Measurements from ENCODE around the gene PRDM15. TPM values are rescaled to one million over a fixed set of nuclear protein-coding genes. Genes with fewer than 3 reads are reported as not detected.

Gene PRDM15
- total RNA-seq, 1 donor from 2014 or later: 16.2 TPM

DNA sequence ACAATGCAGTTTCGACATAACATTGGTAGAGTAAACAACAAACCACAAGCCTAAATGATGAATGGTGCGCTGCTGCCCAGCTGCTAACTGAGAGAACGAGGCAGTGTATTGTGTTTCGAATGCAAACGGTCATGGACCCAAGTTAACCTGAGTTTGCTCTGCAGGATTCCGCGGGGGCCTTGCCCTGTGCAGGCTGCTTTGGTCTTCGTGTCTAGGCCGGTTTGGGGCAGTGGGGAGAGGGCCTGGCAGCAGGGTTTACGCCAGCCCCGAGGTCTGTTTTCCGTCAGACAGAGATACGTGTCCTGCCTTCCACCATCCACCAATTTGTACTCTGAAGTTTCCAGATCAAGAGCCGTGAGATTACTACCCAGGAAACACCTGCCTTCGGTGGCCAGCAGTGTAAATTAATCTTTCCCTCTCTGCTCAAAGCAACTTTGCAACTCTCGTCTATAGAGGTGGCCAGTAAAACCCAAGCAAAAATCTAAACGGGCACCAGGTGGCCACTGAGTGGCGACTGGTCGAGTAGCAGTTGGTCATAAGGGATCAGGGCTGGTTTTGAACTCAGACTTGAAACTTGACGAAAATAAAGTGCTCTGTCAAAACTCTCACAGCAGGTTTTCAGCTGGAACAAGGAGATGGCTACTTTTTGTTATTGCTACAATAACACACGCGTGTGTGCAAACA, 6.3 kb upstream of the PRDM15 start:
- H3K27me3 Mint-ChIP-seq: no peaks in the 10 kb centered on the region
- H3K4me1 Mint-ChIP-seq (ENCODE audit: low read depth): peaks cover 11% of the 10 kb centered on the region
- no peaks in the 10 kb centered on the region for H3K9me3 Mint-ChIP-seq (ENCODE audit: low read depth)
- no peak for DNase-seq (ENCODE audit: low spot score, unreplicated experiment)
- peaks cover 3% of the 10 kb centered on the region for H3K36me3 Mint-ChIP-seq (ENCODE audit: insufficient read depth)
- TF ChIP-seq, protein P1, sequence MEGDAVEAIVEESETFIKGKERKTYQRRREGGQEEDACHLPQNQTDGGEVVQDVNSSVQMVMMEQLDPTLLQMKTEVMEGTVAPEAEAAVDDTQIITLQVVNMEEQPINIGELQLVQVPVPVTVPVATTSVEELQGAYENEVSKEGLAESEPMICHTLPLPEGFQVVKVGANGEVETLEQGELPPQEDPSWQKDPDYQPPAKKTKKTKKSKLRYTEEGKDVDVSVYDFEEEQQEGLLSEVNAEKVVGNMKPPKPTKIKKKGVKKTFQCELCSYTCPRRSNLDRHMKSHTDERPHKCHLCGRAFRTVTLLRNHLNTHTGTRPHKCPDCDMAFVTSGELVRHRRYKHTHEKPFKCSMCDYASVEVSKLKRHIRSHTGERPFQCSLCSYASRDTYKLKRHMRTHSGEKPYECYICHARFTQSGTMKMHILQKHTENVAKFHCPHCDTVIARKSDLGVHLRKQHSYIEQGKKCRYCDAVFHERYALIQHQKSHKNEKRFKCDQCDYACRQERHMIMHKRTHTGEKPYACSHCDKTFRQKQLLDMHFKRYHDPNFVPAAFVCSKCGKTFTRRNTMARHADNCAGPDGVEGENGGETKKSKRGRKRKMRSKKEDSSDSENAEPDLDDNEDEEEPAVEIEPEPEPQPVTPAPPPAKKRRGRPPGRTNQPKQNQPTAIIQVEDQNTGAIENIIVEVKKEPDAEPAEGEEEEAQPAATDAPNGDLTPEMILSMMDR (IDR thresholded peaks at IDR 0.05; ENCODE audit: unreplicated experiment): no peak
- peak overlapping the region; percentile 79 for H3K27ac Mint-ChIP-seq
- H3K4me3 Mint-ChIP-seq (ENCODE audit: low read depth): no peak overlapping the region

DNA sequence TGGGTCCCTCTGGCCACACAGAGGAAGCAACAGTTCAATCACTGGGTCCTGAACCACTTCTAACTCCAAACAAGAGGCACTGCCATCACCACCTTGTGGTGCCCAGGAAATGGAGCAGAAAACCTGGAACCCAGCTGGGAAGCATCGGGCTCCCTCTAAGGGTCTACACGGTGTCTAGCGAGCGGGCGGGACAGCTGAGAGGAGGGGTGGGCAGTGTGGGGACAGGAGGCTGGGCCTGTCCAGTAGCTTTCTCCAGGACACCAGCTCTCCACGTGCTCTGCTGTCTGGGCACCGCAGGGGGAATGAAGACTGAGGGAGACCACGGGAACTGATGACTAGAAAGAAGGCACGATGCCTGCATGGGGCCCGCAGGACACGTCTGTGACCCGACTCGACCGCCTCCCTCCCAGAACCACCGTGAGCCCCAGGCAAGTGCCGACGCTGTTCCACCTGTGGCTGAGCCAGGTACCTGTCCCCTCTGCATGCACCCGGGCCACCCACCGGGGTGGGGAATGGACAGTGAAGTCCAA, 5.4 kb upstream of the PRDM15 start:
- Mint-ChIP-seq H3K27me3 (no peaks in the 10 kb centered on the region), H3K4me1 (ENCODE audit: low read depth) (peaks cover 11% of the 10 kb centered on the region), H3K36me3 (ENCODE audit: insufficient read depth) (peaks cover 3% of the 10 kb centered on the region), H3K9me3 (ENCODE audit: low read depth) (no peaks in the 10 kb centered on the region), H3K27ac (no peak overlapping the region), H3K4me3 (ENCODE audit: low read depth) (no peak overlapping the region)
- no peak for DNase-seq (ENCODE audit: low spot score, unreplicated experiment)
- TF ChIP-seq, protein P1 (IDR thresholded peaks at IDR 0.05; ENCODE audit: unreplicated experiment): no peak

DNA sequence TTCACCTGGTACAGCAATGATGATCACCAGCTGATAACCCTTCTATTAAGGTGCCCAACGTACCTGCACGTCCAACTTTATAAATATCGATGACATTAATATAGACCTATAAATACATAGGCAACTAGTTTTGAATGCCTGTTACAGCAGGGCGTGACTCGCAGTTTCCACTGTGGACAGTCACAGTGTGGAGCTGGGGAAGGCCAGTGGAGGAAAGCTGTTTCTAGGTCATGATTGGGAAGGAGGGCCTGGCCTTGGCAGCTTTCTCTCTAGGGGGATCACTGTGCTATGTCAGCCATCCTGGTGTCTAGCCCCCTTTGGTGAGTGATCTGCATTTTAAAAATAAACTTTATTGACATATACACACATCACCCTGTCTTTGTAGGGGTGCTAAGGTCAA, 4.4 kb upstream of the PRDM15 start:
- Mint-ChIP-seq H3K27ac (peak overlapping the region; percentile 45), H3K27me3 (no peaks in the 10 kb centered on the region), H3K9me3 (ENCODE audit: low read depth) (no peaks in the 10 kb centered on the region), H3K4me3 (ENCODE audit: low read depth) (no peak overlapping the region), H3K4me1 (ENCODE audit: low read depth) (peaks cover 11% of the 10 kb centered on the region), H3K36me3 (ENCODE audit: insufficient read depth) (peaks cover 2% of the 10 kb centered on the region)
- DNase-seq (ENCODE audit: low spot score, unreplicated experiment): no peak
- TF ChIP-seq, protein P1 (IDR thresholded peaks at IDR 0.05; ENCODE audit: unreplicated experiment): no peak

DNA sequence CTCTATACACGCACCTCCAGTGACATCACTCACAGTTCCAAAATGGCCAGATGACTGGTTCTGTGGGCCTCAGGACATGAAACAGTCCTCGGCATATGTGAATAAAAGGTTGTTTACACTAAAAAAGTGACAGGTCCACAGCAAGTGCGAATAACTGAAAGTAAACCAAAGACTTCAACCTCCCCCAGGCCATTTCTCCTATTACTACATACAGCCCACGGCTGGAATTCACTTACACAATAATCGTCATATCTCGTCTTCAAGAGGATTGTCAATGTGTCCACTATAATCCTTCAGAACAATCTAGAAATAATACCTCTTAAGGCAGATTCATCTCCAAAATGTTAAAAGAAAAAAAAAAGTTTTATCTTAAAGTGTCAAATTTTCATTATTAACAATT, 1.9 kb upstream of the PRDM15 start:
- no peak for DNase-seq (ENCODE audit: low spot score, unreplicated experiment)
- no peaks in the 10 kb centered on the region for H3K9me3 Mint-ChIP-seq (ENCODE audit: low read depth)
- no peak overlapping the region for H3K27ac Mint-ChIP-seq

DNA sequence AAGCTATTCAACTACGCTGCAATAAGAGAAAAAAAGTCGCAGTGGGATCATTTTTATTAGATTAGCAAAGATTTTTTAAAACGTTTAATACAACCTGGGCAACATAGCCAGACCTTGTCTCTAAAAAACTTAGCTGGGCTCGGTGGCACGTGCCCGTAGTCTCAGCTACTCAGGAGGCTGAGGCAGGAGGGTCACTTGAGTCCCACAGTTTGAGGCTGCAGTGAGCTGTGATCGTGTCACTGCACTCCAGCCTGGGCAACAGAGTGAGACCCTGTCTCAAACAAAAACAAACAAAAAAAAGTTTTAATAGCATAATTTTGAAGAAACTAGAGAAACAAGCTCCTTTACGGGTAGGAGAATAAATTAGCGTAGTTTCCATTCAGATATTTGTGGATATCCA, 1.0 kb upstream of the PRDM15 start:
- H3K9me3 Mint-ChIP-seq (ENCODE audit: low read depth): no peaks in the 10 kb centered on the region
- DNase-seq (ENCODE audit: low spot score, unreplicated experiment): no peak
- H3K4me3 Mint-ChIP-seq (ENCODE audit: low read depth): peak overlapping the region; percentile 83

More for the DNA sequence above, 1.9 kb upstream of the PRDM15 start:
- H3K4me1 Mint-ChIP-seq (ENCODE audit: low read depth): peaks cover 17% of the 10 kb centered on the region
- no peaks in the 10 kb centered on the region for H3K27me3 Mint-ChIP-seq
- no peaks in the 10 kb centered on the region for H3K36me3 Mint-ChIP-seq (ENCODE audit: insufficient read depth)
- peak overlapping the region; percentile 83 for H3K4me3 Mint-ChIP-seq (ENCODE audit: low read depth)
- TF ChIP-seq, protein P1 (IDR thresholded peaks at IDR 0.05; ENCODE audit: unreplicated experiment): no peak

More for the DNA sequence above, 1.0 kb upstream of the PRDM15 start:
- H3K27me3 Mint-ChIP-seq: no peaks in the 10 kb centered on the region
- TF ChIP-seq, protein P1 (IDR thresholded peaks at IDR 0.05; ENCODE audit: unreplicated experiment): no peak
- no peak overlapping the region for H3K27ac Mint-ChIP-seq
- peaks cover 8% of the 10 kb centered on the region for H3K4me1 Mint-ChIP-seq (ENCODE audit: low read depth)
- no peaks in the 10 kb centered on the region for H3K36me3 Mint-ChIP-seq (ENCODE audit: insufficient read depth)

All from progenitor cell of endocrine pancreas (in vitro differentiated cells).